Type B pancreatic cell (in vitro differentiated cells): ENCODE results near the gene RHOH. TPM values are rescaled to one million over a fixed set of nuclear protein-coding genes. Genes with fewer than 3 reads are reported as not detected.

ENCODE experiments used
- DNase-seq: peaks from one replicate; pipeline ENCODE4 v3.0.0; 2021; ENCODE audit warnings: mixed read lengths; ENCODE audit not compliant: unreplicated experiment; ENCODE audit errors: extremely low spot score
- H3K27ac Mint-ChIP-seq: 2 replicates; pipeline ENCODE4 v1.8.0; 2021; ENCODE audit warnings: mild to moderate bottlenecking, mixed read lengths
- H3K27me3 Mint-ChIP-seq: 2 replicates; pipeline ENCODE4 v1.8.0; 2021; ENCODE audit warnings: mixed read lengths
- H3K36me3 Mint-ChIP-seq: 2 replicates; pipeline ENCODE4 v1.8.0; 2021; ENCODE audit warnings: mixed read lengths
- H3K4me1 Mint-ChIP-seq: one replicate; pipeline ENCODE4 v1.8.0; 2021; ENCODE audit warnings: mixed read lengths; ENCODE audit not compliant: unreplicated experiment
- H3K4me3 Mint-ChIP-seq: 2 replicates; pipeline ENCODE4 v1.8.0; 2021; ENCODE audit warnings: mild to moderate bottlenecking, mixed read lengths
- H3K9me3 Mint-ChIP-seq: 2 replicates; pipeline ENCODE4 v1.8.0; 2021; ENCODE audit warnings: mixed read lengths
- CTCF ChIP-seq: fragments of 200-600 bp; sonication (generic); conservative IDR thresholded peaks from 2 replicates; pipeline ENCODE4 v1.5.0; 2021; ENCODE audit warnings: antibody characterized with exemption, mild to moderate bottlenecking
- total RNA-seq: library from RNA; stranded (reverse); gene quantifications from 2 replicates; pipeline ENCODE4 v1.2.1, GENCODE V29; 2021; ENCODE audit warnings: low replicate concordance

Gene RHOH
- total RNA-seq, 1 donor from 2014 or later, result 5.4 TPM

GRCh38 chr4:40269133-40269532, 72.3 kb downstream of the RHOH start:
- Mint-ChIP-seq H3K4me3 (no peak overlapping the region), H3K4me1 (peaks cover 15% of the 10 kb centered on the region), H3K27me3 (no peaks in the 10 kb centered on the region), H3K36me3 (no peaks in the 10 kb centered on the region), H3K9me3 (no peaks in the 10 kb centered on the region), H3K27ac (no peak overlapping the region)
- no peak for TF ChIP-seq CTCF
- no peak for DNase-seq

DNA sequence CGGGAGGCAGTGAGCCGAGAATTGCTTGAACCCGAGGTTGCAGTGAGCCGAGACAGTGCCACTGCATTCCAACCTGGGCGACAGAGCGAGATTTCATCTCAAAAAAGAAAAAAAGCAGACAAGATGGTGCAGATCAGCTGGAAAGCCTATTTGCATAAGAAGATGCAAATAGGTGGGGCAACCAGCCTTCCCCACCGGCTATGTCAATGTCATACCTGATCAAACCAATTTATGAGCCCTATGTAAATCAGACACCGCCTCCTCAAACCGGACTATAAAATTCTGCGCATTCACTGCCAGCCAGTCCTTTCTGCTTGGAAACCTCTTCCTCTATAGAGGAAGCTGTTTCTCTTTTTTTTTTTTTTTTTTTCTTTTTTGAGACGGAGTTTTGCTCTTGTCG, 73.8 kb downstream of the RHOH start:
- H3K27me3 Mint-ChIP-seq, result no peaks in the 10 kb centered on the region
- no peak overlapping the region for H3K4me3 Mint-ChIP-seq
- no peak overlapping the region for H3K27ac Mint-ChIP-seq
- no peaks in the 10 kb centered on the region for H3K36me3 Mint-ChIP-seq
- no peak for DNase-seq
- TF ChIP-seq CTCF, result no peak
- H3K9me3 Mint-ChIP-seq, result no peaks in the 10 kb centered on the region
- peaks cover 5% of the 10 kb centered on the region for H3K4me1 Mint-ChIP-seq

DNA sequence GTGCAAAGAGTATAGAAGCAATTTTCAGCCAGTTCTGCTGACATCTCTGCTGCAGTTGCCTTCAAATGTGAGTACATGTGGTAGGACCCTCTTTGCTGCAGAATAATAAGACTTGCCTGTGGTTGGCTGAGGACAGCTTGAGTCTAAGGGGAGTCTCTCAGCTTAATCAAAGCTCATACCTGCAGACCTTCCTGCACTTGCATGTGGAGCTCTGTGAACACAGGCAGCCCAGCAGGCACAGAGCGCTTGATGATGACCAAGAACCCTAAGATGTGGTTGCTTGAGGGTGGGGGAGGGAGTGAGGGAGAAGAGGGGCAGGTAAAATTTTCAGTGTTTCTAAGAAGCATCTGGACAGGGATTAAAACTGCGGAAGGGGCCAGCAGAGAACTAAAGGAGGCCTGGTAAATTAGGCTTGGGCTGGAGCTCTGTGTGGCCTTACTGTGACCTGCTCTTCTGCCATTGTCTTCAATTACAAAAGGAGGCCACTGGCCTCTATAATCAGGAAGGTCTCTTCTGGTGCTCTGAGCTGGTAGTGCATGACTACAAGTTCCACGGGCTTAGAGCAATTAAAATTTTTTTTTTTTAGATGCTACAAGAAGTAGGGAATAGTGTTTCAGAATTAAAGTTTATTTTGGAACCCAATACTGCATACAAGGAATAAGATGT, 78.4 kb downstream of the RHOH start:
- no peaks in the 10 kb centered on the region for H3K27me3 Mint-ChIP-seq
- H3K9me3 Mint-ChIP-seq, result no peaks in the 10 kb centered on the region
- H3K36me3 Mint-ChIP-seq, result no peaks in the 10 kb centered on the region
- no peak for DNase-seq
- no peak for TF ChIP-seq CTCF
- no peak overlapping the region for H3K27ac Mint-ChIP-seq
- peaks cover 5% of the 10 kb centered on the region for H3K4me1 Mint-ChIP-seq
- no peak overlapping the region for H3K4me3 Mint-ChIP-seq

DNA sequence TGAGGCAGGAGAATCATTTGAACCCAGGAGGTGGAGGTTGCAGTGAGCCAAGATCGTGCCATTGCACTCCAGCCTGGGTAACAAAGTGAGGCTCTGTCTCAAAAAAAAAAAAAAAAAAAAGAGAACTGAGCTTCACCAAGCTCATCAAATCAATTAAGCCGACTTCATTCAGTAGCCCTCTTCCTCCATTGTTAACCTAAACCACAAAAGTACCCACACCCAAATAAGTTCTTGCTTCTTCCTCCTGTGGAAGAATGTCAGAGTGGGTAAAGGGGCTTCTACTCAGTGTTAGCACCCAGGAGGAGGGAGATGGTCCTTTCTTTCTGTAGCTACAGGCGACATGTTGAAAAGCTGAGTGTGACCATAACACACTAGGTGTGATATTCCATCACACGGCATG, 79.7 kb downstream of the RHOH start:
- H3K27ac Mint-ChIP-seq, result no peak overlapping the region
- no peak overlapping the region for H3K4me3 Mint-ChIP-seq
- peaks cover 2% of the 10 kb centered on the region for H3K9me3 Mint-ChIP-seq
- no peaks in the 10 kb centered on the region for H3K27me3 Mint-ChIP-seq
- TF ChIP-seq CTCF, result no peak
- no peak for DNase-seq
- no peaks in the 10 kb centered on the region for H3K36me3 Mint-ChIP-seq
- peaks cover 5% of the 10 kb centered on the region for H3K4me1 Mint-ChIP-seq

DNA sequence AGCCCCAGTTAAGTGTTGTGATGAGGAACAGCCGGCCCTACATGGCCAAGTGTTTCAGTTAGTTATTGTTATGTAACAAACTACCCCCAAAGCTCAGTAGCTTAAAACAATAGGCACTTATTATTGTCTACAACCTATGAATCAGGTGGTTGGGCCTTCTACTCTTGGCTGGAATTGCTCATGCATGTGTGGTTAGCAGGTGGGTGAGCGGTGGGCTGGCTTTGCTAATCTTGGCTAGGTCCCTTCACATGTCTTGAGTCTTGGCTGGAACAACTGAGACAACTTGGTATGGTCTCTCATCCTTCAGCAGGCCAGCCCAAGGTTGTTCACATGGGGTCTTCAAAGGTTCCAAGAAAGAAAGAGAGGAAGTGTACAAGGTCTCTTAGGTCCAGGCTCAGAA, 83.8 kb downstream of the RHOH start:
- H3K4me3 Mint-ChIP-seq, result no peak overlapping the region
- no peak overlapping the region for H3K27ac Mint-ChIP-seq
- no peaks in the 10 kb centered on the region for H3K36me3 Mint-ChIP-seq
- H3K27me3 Mint-ChIP-seq, result no peaks in the 10 kb centered on the region
- H3K4me1 Mint-ChIP-seq, result peaks cover 14% of the 10 kb centered on the region
- DNase-seq, result no peak
- no peak for TF ChIP-seq CTCF
- peaks cover 20% of the 10 kb centered on the region for H3K9me3 Mint-ChIP-seq

DNA sequence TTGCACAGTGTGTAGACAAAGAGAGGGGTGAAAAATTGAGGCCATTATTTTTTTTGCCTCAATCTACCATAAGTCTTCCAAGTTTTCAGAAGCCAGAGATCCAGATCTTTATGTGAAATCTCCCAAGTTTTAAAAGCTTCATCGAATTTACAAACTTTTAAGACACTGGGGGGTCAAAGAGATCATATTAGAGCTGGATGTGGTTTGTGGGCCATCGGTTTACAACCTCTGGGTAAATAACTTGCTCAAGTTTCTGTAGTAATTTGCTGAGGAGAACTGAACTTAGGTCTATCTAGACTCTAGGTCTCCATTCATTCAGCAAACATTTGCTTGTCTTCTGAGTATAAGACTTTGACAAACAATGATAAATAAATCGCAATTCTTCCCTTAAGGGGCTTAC, 84.3 kb downstream of the RHOH start:
- Mint-ChIP-seq H3K27me3 (no peaks in the 10 kb centered on the region), H3K27ac (no peak overlapping the region), H3K4me1 (peaks cover 19% of the 10 kb centered on the region), H3K9me3 (peaks cover 20% of the 10 kb centered on the region), H3K4me3 (no peak overlapping the region), H3K36me3 (no peaks in the 10 kb centered on the region)
- no peak for DNase-seq
- no peak for TF ChIP-seq CTCF
